NCI-H524 treated with DMSO at 0.1 percent for 48 hours (cell line): ENCODE data around the gene OR6B2.

ENCODE experiments used
- DNase-seq: peaks from one replicate; lab custom pipeline; 2025; lab: John Stamatoyannopoulos, UW

Gene OR6B2

GRCh38 chr2:240041363-240041762 is 11.1 kb upstream of the OR6B2 start:
- DNase-seq: no peak

DNA sequence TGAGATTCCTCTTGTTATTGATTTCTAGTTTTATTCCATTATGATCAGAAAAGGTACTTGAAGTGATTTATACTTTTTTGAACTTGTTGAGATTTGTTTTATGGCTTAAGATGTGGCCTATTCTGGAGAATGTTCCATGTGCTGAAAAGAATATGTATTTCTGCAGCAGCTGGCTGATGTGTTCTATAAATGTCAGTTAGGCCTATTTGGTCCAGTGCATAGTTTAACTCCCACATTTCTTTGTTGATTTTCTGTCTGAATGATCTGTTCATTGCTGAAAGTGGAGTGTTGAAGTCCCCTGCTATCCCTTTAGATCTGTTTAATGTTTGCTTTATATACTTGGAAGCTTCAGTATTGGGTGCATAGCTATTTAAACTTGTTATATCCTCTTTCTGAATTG is 7.1 kb upstream of the OR6B2 start:
- no peak for DNase-seq

DNA sequence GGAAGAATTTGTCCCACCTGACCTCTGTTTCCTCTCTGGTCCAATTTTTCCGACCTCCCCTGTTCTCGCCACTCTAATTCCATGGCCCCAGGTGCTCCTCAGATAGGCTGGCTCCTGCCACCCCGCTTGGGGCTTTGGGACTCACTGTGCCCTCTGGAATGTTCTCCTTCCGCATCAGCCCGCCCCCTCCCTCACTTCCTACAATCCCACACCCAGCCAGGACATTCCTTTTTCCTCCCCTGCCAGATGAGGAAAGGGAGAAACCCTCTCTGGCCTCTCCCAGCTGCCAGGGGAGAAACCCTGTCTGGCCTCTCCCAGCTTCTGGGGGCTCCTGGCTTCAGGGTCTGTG is 3.1 kb upstream of the OR6B2 start:
- no peak for DNase-seq

DNA sequence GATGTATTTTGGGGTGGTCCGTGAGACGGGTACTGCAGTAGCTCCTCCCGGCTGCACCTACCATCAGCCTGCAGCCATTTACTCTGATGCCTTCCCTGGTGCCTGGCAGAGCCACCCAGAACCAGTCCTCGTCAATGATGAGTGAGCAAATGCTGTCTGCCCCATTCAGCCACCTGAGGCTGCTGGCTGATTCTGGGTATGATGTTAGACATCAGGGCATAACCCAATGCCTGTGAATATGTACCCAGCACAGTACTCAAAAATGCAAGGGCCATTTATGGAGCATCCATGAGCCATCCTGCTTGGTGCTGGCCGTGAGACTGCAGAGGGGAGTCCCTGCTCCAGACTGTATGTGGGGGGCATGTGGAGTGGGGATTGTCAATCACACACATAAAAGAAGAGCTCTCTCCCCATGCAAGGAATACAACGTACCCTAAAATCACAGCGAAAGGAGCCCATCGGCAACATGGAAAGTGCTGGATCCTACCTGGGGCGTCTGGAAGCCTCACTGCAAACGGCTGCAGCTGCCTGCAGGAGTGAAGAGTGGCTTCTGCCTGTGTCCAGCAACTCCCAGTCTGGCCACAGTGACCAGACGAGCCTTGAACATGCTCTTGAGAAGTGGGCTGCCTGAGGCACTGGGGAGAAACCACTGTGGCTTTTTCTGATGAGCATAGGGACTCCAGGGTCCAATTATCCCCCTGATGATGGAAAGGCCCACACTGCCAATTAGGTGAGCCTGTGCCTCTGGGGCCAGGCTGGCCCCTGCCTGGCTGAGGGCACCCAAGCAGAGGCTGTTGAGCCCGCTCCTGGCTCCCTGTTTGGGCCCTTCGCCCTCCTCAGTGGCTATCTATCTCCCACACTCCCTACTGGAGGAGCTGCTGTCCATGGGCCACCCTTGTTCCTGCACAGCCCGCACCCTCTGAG is 2.4 kb upstream of the OR6B2 start:
- no peak for DNase-seq

- no peak for DNase-seq
These were observed 5.5 kb downstream of the OR6B2 start for GRCh38 chr2:240024766-240025165.

DNA sequence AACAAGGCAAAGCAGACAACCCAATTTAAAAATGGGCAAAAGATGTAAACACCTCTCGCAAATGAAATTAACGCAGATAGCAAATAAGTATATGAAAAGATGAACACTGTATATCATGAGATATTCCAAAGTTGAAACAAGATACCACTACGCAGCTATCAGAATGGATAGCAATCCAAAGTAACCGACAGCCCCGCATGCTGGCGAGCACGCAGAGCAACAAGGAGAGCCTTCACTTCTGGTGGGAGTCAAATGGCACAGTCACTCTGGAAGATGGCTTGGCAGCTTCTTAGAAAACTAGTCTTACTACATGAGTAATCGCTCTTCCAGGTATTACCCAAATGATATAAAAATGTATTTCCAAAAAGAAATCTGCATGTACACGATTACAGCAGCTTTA is 6.4 kb downstream of the OR6B2 start:
- DNase-seq: no peak

DNA sequence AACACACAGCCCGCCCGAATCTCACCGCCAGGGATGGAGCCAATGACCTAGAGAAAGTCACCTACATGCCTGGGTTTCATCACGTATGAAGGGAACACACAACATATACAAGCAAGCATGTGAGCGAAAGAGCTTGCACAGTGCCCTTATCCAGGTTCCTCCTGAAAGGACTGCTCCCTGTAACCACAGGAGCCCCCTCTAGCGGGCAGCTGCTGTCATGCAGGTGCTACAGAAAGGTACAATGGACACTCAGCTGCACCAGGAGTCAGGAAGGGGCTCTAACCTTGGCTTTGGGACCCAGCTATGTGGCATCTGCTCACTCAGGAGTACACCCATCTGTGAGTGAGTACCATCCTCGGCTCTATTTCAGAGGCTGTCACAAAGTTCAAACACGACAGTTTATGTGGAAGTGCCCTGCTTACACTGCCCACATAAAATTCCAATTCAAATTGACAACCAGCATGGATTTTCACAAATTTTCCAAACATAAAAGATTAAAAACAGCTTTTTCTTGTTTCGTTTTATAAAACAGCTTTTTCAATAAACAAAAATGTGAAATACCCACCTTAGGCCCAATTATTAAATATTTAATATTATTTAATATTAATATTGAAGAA is 8.6 kb downstream of the OR6B2 start:
- DNase-seq: no peak

DNA sequence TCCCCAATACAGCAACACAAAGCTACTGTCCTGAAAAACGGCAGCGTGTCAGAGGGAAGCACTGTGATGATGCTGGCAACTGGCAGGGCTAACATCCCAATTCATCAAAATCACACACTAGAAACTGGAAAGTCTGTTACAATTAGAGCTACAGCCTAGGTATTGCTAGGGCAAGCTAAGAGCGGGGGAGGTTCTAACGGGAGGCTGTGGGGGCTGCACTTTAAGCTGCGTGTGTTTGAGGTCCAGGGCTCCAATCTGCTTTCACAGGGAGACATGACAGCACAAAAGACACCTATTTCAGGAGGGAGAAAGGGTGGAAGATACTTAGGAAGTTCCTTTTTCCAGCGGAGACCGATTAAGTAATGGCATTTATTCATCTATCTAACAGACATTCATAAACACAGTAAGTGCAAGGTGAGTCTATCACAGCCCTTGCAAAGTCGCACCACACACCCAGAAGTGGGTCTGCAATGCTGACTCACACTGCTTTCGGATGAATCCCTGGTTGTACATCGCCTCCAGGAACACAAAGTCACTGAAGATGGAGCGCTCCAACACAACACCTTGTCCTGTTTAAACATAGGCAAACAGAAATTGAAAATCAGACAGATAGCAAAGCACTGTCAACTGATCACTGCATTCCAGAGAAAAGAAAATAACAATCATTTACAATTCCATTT is 12.0 kb downstream of the OR6B2 start:
- DNase-seq: no peak

DNA sequence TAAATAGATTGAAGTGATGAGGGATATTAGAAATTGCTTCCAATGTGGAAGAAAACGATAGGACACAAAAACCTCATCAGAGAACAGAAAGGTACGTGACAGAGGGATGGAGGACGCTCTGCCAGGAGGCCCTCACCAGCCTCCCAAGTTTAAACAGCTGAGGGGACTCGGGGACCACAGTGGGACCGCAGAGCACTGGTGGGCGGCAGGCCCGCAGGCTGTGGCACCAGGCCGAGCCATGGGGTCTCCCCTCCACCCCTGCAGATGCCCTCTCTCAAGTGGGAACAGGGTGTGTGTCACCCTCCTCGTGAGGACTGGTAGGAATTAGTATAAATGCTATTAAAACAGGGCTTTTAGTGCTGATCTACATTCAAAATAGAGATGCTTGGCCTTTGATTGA is 15.9 kb downstream of the OR6B2 start:
- DNase-seq: no peak

DNA sequence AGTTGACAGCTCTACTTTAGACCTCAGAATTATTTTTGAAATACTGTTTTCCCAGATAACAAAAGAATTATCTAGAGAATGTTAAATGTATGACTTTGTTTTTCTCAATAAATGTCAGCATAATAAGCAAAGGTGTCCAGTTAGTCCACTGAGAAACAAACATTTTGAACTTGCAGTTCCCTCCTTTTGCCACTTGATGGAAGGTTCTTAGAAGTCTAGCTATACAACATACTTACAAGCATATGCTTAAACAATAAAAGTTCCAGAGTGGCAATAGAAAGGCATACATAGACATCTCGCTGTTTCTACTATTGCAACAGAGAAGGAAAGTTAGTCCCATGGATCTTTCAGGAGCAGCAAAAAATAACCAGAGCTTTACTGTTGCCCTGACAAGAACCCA is 16.9 kb downstream of the OR6B2 start:
- no peak for DNase-seq

DNA sequence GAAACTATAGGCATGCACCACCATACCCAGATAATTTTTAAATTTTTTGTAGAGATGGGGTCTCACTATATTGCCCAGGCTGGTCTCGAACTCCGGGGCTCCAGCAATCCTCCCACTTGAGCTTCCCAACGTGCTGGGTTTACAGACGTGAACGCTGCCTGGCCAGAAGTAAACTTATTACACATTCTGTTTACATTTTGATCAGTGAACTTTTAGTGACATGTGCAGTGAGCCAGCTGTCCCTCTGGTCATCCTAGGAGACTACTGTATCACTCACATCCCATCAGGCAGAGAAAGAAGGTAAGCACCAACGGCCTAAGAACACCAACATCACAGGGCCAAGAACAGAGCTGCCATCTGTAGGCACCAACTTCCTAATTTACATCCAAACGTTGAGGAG is 27.2 kb downstream of the OR6B2 start:
- no peak for DNase-seq

GRCh38 chr2:240000671-240001070 is 29.6 kb downstream of the OR6B2 start:
- no peak for DNase-seq

- no peak for DNase-seq
These were observed 32.4 kb downstream of the OR6B2 start for GRCh38 chr2:239997686-239998409.

GRCh38 chr2:239994086-239994485 is 36.1 kb downstream of the OR6B2 start:
- DNase-seq: no peak

GRCh38 chr2:239993291-239993690 is 36.9 kb downstream of the OR6B2 start:
- no peak for DNase-seq

GRCh38 chr2:239991689-239992314 is 38.4 kb downstream of the OR6B2 start:
- DNase-seq: no peak

DNA sequence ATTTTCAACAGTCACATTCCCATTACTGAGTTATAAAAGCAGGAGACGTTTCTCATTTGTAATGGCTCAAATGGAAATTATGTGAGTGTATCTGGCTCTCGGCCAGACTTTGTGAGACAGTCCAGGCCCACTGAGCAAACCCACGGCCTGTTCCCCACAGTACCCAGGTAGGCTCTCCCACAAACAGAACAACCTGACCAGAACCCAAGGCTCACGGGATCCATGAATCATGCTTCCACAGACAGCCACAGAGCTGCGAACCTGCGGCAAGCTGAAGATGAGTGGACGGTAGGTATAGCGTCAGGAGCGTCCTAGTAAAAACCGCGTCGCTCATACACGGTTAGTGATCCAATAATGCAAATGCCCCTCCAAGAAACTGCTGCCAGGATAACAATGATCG is 39.3 kb downstream of the OR6B2 start:
- no peak for DNase-seq

GRCh38 chr2:239985356-239985755 is 44.9 kb downstream of the OR6B2 start:
- no peak for DNase-seq

DNA sequence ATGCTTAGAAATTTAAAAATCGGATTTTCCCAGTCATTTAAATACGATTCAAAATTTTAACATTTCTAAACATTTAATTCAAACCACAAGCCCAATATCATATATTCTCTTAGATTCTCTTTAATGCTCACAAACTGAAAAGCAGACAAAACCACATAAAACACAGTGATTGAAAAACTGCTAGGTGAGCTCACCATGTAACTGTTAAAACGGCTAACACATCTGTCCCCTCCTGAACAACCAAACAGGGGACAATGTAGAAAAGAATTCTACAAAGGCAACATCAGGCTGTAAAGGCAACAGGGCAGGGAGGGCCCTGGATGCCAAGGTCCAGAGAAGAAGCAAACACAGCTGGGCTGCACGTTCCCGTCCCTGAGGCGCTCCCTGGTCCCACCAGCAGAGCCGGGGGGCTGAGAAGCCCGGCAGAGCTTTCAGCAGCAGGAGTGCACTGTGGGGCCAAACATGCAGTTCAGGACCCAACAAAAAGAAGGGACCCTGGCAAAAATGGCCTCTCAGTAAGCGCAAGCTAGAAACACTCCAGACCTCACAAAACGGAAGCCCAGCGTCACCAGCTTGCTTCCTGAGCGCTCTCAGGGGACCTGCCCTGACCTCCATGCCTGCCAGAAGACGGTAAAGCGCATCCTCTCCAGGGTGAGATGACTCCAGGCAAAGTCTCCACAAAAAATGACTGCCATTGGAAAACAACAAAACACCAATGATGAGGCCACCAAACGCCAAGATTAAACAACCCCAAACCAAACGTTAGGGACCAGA is 45.6 kb downstream of the OR6B2 start:
- no peak for DNase-seq

GRCh38 chr2:239983004-239983778 is 47.0 kb downstream of the OR6B2 start:
- DNase-seq: no peak
